K562 (cell line): ENCODE data around the gene GALNT5.

Source experiments
- ZNF583 ChIP-seq: fragments of 250-450 bp; sonication (Bioruptor Pico); IDR thresholded peaks from 2 replicates; pipeline ENCODE4 v1.4.0; 2020
- TF ChIP-seq, protein P1 (sequence below): sonication (generic); formaldehyde crosslinking; IDR thresholded peaks from 2 replicates; pipeline ENCODE4 v1.8.0; 2022; ENCODE audit warnings: missing genetic modification reagents, mild to moderate bottlenecking, moderate library complexity, borderline replicate concordance

DNA sequence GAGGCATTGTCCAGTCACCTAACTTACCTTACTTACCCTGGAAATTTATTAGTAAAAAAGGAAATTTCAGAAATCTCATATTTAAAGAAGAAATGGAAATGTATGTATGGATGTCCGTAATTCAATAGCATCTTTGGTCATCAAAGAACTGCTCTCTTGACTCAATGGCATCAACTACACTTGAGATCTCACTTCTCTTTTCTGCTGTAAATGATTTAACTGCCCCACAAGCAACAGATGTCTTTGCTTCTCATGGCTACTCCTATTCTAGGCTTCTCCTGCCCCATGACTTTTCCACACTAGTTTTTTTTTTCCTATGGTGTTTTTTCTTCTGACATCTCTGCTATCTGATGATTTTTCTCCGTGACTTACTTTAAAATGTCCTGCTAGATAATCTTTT is 102.1 kb downstream of the GALNT5 start:
- no peak for TF ChIP-seq ZNF583 (CRISPR knock-in tag)
- TF ChIP-seq, protein P1, sequence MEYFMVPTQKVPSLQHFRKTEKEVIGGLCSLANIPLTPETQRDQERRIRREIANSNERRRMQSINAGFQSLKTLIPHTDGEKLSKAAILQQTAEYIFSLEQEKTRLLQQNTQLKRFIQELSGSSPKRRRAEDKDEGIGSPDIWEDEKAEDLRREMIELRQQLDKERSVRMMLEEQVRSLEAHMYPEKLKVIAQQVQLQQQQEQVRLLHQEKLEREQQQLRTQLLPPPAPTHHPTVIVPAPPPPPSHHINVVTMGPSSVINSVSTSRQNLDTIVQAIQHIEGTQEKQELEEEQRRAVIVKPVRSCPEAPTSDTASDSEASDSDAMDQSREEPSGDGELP (CRISPR knock-in tag) = no peak
